Activated CD4-positive, alpha-beta memory T cell treated with anti-CD3 and anti-CD28 coated beads for 36 hours (primary cell): ENCODE measurements around the gene ZNRF3. TPM values are rescaled to one million over a fixed set of nuclear protein-coding genes. Genes with fewer than 3 reads are reported as not detected.
"Not testable (repeated sequence)": the region's sequence is repeated elsewhere in the genome, so short reads cannot be mapped to it uniquely, and the experiment has no call there.

Experiments
- CTCF ChIA-PET: fragments of 350-600 bp; sonication (Branson Sonifier 250); formaldehyde crosslinking; loops from one replicate; lab custom pipeline; 2021; ENCODE audit warnings: antibody characterized with exemption, inconsistent platforms; lab: Charles Lee
- POLR2A ChIA-PET: fragments of 350-600 bp; sonication (Branson Sonifier 250); formaldehyde crosslinking; loops from one replicate; lab custom pipeline; 2021; ENCODE audit warnings: antibody characterized with exemption; lab: Charles Lee
- DNase-seq: peaks from one replicate; pipeline ENCODE4 v3.0.0-alpha.2; 2020
- H3K27ac Mint-ChIP-seq: one replicate; pipeline ENCODE4 v1.8.0; 2021; ENCODE audit warnings: mixed read lengths
- H3K27me3 Mint-ChIP-seq: one replicate; pipeline ENCODE4 v1.8.0; 2021; ENCODE audit warnings: mixed read lengths
- H3K36me3 Mint-ChIP-seq: one replicate; pipeline ENCODE4 v1.8.0; 2021; ENCODE audit warnings: mixed read lengths
- H3K4me1 Mint-ChIP-seq: one replicate; pipeline ENCODE4 v1.8.0; 2021; ENCODE audit warnings: low read depth, mixed read lengths
- H3K4me3 Mint-ChIP-seq: one replicate; pipeline ENCODE4 v1.8.0; 2021; ENCODE audit warnings: mild to moderate bottlenecking, mixed read lengths
- H3K9me3 Mint-ChIP-seq: one replicate; pipeline ENCODE4 v1.8.0; 2021; ENCODE audit warnings: mixed read lengths
- intact Hi-C: fragments of 100-400 bp; cut with micrococcal nuclease; formaldehyde crosslinking; loops from one replicate; pipeline ENCODE4 v1.15.1; 2023
- total RNA-seq, 2 experiments: library from RNA; stranded (reverse); gene quantifications; one replicate each; pipeline ENCODE4 v1.2.3, GENCODE V29; 2021

ZNRF3 gene
- total RNA-seq, 2 experiments from 2014 or later = 1.3 to 1.5 TPM

DNA sequence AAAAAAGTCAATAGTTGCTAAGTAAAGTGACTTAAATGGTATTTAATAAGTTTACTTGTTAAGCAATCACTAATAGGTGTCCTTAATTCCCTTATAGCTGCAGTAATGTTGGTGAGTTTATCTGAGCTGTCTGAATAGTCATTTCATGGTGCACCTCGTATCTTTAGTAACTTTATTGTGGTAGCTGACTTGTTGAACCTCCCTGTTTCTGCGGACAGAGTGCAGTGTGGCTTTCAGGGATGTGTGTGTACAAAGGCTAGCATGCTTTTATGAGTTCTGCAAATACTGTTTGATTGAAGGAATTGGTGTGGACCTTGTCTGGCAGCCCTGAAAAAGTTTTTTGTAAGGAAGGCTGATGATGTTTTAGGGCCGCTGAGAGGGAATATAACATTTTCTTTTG is 2.6 kb downstream of the ZNRF3 start:
- Mint-ChIP-seq H3K27ac (no peak overlapping the region), H3K4me3 (no peak overlapping the region), H3K9me3 (no peaks in the 10 kb centered on the region), H3K27me3 (peaks cover 26% of the 10 kb centered on the region), H3K36me3 (no peaks in the 10 kb centered on the region), H3K4me1 (peaks cover 15% of the 10 kb centered on the region)
- POLR2A ChIA-PET = interaction anchor here (0.7 kb wide), 1 partner anchor 91 kb away, joined by 3 read pairs; no protein-coding TSS in a partner anchor
- CTCF ChIA-PET = interaction anchor here (2.2 kb wide), 1 partner anchor 155 kb away, joined by 7 read pairs; no protein-coding TSS in a partner anchor
- intact Hi-C loops = no loop called here
- no peak for DNase-seq

DNA sequence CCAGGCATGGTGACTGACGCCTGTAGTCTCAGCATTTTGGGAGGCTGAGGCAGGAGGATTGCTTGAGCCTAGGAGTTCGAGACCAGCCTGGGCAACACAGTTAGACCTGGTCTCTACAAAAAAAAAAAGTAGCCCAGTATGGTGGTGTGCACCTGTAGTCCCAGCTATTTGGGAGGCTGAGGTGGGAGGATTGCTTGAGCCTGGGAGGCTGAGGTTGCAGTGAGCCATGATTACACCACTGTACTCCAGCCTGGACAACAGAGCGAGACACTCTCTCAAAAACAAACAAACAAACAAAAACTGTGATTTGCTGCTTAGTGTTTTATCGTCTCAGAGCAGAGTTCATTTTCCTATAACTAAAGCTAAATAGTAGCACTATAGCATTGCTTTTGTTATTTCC is 3.3 kb downstream of the ZNRF3 start:
- POLR2A ChIA-PET, H3K27ac Mint-ChIP-seq, H3K9me3 Mint-ChIP-seq, H3K4me3 Mint-ChIP-seq, intact Hi-C loops, DNase-seq, H3K36me3 Mint-ChIP-seq: not testable (repeated sequence)
- Mint-ChIP-seq H3K4me1 (peaks cover 15% of the 10 kb centered on the region), H3K27me3 (peaks cover 26% of the 10 kb centered on the region)
- CTCF ChIA-PET = interaction anchor here (0.7 kb wide), 1 partner anchor 179 kb away, joined by 4 read pairs; no protein-coding TSS in a partner anchor

DNA sequence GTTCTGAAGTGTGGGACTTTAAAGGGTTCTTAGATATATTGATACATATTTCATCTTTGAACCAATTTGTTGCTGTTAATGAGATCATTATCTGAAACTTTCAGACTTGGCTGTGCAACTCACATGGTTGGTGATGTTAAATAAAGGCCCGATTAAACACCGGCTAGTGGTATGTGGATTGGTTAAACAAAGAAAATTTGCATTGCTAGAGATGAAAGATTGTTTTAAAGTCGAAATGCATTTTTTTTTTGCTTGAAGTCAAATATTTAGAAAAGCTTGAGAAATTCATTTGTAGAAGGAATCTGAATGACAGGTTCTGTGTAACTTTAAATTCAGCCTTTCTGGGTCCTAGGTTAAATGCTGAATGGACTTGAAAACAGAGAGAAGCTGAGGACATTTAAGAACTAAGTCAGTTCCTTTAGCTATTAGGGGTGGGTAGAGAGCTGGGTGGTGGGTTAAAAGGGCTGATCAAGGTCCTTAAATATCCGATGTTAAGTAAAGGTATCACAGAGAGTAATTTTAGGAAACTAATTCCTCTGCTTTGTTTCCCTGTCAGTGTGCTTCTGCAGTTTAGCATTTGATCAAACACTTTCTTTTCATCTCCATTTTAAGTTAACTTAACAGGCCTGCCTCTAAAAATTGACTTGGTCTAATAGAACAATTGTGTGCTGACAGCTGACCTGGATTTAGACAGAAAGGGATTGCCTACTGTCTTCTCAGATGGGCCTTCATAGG is 4.5 kb downstream of the ZNRF3 start:
- Mint-ChIP-seq H3K27me3 (peaks cover 25% of the 10 kb centered on the region), H3K4me3 (no peak overlapping the region), H3K36me3 (no peaks in the 10 kb centered on the region), H3K4me1 (peaks cover 8% of the 10 kb centered on the region), H3K27ac (no peak overlapping the region), H3K9me3 (no peaks in the 10 kb centered on the region)
- intact Hi-C loops = no loop called here
- CTCF ChIA-PET = no interaction called here
- no peak for DNase-seq
- POLR2A ChIA-PET = no interaction called here

DNA sequence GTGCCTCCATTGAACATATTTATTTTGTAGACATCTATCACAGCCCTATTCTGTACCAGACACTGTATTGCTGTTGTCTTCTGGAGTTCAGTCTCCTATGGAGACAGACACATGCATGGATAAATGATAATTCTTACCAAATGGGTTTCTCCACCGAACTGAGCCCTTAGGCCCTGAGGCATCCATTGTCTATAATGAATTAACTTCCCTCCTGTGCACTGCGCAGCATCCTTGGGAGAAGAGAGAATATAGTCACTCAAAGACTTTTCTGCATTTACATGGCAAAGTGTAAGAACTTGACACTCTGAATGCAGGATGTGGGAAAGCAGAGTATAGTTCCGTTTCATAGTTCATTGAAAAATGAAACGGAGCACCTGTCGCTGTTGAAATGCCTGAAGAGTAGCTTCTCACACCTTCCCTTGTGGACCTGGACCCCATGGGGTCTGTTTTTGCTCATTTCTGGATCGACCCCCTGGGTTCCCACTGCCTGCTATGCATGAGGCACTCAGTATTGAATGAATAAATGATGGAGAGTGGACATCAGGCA is 6.2 kb downstream of the ZNRF3 start:
- no peaks in the 10 kb centered on the region for H3K36me3 Mint-ChIP-seq
- no peaks in the 10 kb centered on the region for H3K9me3 Mint-ChIP-seq
- ChIA-PET POLR2A (no interaction called here), CTCF (no interaction called here)
- peaks cover 4% of the 10 kb centered on the region for H3K4me1 Mint-ChIP-seq
- no peak for DNase-seq
- peaks cover 21% of the 10 kb centered on the region for H3K27me3 Mint-ChIP-seq
- H3K4me3 Mint-ChIP-seq = no peak overlapping the region
- intact Hi-C loops = no loop called here
- no peak overlapping the region for H3K27ac Mint-ChIP-seq

DNA sequence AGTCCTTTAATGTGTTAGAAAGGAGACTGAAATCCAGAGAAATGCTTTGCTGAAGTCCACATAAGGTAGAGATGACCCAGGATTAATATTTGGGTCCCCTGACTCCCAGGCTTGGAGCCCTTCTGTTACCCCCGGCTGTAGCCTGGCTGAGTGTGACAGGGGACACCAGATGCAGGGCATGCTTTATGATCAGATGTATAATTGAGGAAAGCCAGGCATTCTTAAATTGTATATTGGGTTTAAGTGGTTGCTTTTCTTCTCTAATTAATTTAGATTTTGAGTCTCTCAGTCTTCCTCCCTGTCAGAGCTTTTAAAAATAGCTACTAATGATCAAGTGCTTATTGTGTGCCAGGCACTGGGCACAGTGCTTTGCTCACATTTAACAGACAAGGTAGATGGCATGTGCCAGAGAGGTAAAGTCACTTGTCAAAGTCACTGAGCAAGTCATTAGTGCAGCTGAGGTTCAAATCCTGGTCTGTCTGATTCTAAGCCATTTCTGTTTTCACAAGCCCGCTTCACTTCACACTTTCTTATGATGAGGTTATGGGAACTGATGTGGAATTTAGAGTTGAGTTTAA is 7.9 kb downstream of the ZNRF3 start:
- H3K36me3 Mint-ChIP-seq = no peaks in the 10 kb centered on the region
- DNase-seq = no peak
- no peak overlapping the region for H3K27ac Mint-ChIP-seq
- peaks cover 13% of the 10 kb centered on the region for H3K27me3 Mint-ChIP-seq
- POLR2A ChIA-PET = no interaction called here
- H3K4me3 Mint-ChIP-seq = no peak overlapping the region
- H3K4me1 Mint-ChIP-seq = no peaks in the 10 kb centered on the region
- no peaks in the 10 kb centered on the region for H3K9me3 Mint-ChIP-seq
- CTCF ChIA-PET = no interaction called here
- intact Hi-C loops = no loop called here

DNA sequence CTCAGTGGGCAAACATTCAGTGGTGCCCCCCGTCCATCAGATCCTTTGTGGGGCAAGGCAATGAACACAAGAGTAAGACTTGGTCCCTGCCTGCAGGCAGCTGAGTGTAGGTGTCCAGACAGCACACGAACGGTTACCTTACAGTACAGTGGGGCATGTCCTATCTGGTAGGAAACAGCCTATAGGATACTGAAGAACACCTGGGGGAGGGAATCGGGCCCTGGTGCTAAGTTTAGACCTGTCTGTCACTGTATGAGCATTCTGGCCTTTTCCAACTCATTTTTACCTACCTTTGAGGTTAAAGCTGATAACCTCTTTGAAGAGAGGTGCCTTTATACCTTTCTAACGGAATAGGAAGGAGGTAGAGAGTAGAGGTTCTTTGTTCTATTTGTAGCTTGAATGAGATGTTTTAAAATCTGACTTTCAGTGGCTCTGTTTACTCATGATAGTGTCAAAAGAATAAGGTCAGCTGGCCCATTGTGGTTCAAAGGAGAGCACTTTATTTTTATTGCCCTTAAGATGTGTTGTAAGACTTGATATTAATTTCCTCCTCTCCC is 8.9 kb downstream of the ZNRF3 start:
- Mint-ChIP-seq H3K27me3 (peaks cover 7% of the 10 kb centered on the region), H3K36me3 (no peaks in the 10 kb centered on the region)

DNA sequence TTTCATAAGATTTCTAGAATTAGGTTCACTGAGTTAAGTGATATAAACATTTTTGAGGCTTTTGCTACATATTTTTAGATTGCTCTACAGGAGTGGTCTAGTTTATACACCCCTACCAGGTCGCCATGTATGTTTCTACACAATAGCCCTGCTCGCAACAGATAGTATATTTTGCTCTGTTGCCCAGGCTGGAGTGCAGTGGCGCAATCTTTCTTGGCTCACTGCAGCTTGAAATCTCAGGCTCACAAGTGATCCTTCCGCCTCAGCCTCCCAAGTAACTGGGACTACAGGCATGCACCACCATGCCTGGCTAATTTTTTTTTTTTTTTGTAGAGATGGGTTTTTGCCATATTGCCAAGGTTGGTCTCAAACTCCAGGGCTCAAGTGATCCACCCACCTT is 10.4 kb downstream of the ZNRF3 start:
- ChIA-PET POLR2A (no interaction called here), CTCF (interaction anchor here (1.2 kb wide), 1 partner anchor 11 kb away, joined by 4 read pairs; the partner anchor contains the start of gene ZNRF3)
- H3K27ac Mint-ChIP-seq = no peak overlapping the region
- H3K4me1 Mint-ChIP-seq = no peaks in the 10 kb centered on the region
- DNase-seq = no peak
- H3K9me3 Mint-ChIP-seq = no peaks in the 10 kb centered on the region
- intact Hi-C loops = no loop called here
- H3K4me3 Mint-ChIP-seq = no peak overlapping the region
- H3K27me3 Mint-ChIP-seq = peaks cover 7% of the 10 kb centered on the region
- H3K36me3 Mint-ChIP-seq = no peaks in the 10 kb centered on the region

More for the DNA sequence above, 8.9 kb downstream of the ZNRF3 start:
- intact Hi-C loops = no loop called here
- ChIA-PET CTCF (no interaction called here), POLR2A (no interaction called here)
- Mint-ChIP-seq H3K4me3 (no peak overlapping the region), H3K9me3 (no peaks in the 10 kb centered on the region), H3K27ac (no peak overlapping the region), H3K4me1 (no peaks in the 10 kb centered on the region)
- DNase-seq = no peak

DNA sequence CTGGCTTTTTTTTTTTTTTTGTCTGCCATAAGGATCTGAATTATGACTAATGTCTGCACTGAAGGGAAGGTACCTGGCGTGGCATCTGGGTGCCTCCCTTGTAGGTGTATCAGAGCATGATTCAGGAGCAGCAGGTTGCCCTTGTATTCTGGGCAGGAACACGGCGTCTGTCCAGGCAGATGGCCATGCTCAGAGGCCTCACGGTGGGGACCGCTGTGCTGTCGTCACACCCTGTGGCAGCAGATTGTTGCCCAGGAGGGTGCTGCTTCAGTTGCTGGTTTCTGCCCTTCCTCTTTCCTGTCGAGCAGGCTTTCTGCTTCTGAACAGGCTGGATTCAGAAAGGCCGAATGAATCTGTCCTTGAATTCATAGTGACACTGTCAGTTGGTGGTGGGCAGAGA is 11.0 kb downstream of the ZNRF3 start:
- Mint-ChIP-seq H3K4me3 (no peak overlapping the region), H3K9me3 (no peaks in the 10 kb centered on the region), H3K27me3 (peaks cover 4% of the 10 kb centered on the region), H3K4me1 (peaks cover 5% of the 10 kb centered on the region), H3K36me3 (no peaks in the 10 kb centered on the region), H3K27ac (no peak overlapping the region)
- CTCF ChIA-PET = no interaction called here
- intact Hi-C loops = no loop called here
- POLR2A ChIA-PET = no interaction called here
- no peak for DNase-seq

DNA sequence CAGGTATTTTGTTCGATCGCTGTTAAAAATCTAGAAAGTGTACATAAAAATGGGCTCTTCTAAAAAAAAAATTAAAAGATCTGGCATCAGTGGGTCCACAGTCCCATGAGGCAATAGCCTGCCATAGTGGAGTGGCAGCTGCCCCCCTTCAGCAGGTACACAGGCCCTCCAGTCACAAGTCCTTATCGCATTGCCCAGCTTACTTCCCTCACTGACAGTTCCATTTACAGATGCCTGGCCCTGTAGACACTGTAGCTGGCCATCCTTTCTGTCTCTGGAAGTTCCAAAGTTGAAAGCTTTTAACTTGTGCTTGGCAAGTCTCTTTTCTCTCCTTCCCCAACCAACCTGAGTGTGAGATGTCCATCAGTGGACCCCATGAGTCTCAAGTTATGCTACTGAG is 11.4 kb downstream of the ZNRF3 start:
- peaks cover 8% of the 10 kb centered on the region for H3K4me1 Mint-ChIP-seq
- no peak overlapping the region for H3K4me3 Mint-ChIP-seq
- no peak for DNase-seq
- H3K27ac Mint-ChIP-seq = no peak overlapping the region
- POLR2A ChIA-PET = no interaction called here
- peaks cover 3% of the 10 kb centered on the region for H3K27me3 Mint-ChIP-seq
- CTCF ChIA-PET = no interaction called here
- H3K36me3 Mint-ChIP-seq = no peaks in the 10 kb centered on the region
- no peaks in the 10 kb centered on the region for H3K9me3 Mint-ChIP-seq
- intact Hi-C loops = no loop called here

DNA sequence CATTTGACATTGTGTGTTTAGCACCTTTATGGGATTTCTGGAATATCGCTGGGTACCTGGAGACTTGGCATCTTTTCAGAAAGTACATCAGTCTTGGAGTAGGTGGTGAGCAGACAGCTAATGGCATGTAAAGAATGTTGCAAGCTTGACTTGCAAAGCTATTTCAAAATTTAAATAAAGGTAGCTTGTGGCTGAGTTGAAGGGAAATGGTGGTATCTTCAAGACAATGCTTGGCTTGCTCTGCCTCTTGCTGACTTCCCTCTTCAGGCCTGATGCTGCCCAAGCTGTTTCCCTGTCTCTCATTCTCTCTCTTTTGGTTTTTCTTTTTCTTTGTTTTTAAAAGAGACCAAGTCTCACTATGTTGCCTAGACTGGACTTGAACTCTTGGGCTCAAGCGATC is 13.2 kb downstream of the ZNRF3 start:
- intact Hi-C loops = no loop called here
- H3K36me3 Mint-ChIP-seq = no peaks in the 10 kb centered on the region
- DNase-seq = no peak
- no peak overlapping the region for H3K4me3 Mint-ChIP-seq
- H3K4me1 Mint-ChIP-seq = peaks cover 11% of the 10 kb centered on the region
- ChIA-PET POLR2A (no interaction called here), CTCF (no interaction called here)
- H3K27me3 Mint-ChIP-seq = peaks cover 7% of the 10 kb centered on the region
- H3K9me3 Mint-ChIP-seq = no peaks in the 10 kb centered on the region
- H3K27ac Mint-ChIP-seq = no peak overlapping the region

DNA sequence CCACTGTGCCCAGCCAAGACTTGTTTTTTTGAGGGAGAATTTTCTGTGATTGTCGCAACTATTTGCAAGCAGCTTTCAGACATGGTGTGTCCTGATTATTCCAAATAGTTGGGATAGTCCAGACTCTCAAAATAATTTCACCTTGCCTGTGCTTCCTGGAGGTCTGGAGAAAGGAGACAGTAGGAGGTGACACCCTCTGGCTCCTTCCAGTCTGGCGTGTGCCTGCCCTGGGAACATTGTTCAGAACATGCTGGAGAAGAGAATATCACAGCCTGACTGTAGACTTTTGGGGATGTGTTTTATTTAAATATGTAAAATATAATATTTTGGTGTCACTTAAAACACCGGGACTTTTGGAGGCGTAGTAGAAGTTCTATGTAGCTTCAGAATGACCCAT is 14.9 kb downstream of the ZNRF3 start:
- no peak overlapping the region for H3K4me3 Mint-ChIP-seq
- ChIA-PET POLR2A (no interaction called here), CTCF (no interaction called here)
- peaks cover 11% of the 10 kb centered on the region for H3K4me1 Mint-ChIP-seq
- H3K27ac Mint-ChIP-seq = no peak overlapping the region
- intact Hi-C loops = no loop called here
- DNase-seq = no peak
- no peaks in the 10 kb centered on the region for H3K9me3 Mint-ChIP-seq
- no peaks in the 10 kb centered on the region for H3K36me3 Mint-ChIP-seq
- H3K27me3 Mint-ChIP-seq = peaks cover 10% of the 10 kb centered on the region

DNA sequence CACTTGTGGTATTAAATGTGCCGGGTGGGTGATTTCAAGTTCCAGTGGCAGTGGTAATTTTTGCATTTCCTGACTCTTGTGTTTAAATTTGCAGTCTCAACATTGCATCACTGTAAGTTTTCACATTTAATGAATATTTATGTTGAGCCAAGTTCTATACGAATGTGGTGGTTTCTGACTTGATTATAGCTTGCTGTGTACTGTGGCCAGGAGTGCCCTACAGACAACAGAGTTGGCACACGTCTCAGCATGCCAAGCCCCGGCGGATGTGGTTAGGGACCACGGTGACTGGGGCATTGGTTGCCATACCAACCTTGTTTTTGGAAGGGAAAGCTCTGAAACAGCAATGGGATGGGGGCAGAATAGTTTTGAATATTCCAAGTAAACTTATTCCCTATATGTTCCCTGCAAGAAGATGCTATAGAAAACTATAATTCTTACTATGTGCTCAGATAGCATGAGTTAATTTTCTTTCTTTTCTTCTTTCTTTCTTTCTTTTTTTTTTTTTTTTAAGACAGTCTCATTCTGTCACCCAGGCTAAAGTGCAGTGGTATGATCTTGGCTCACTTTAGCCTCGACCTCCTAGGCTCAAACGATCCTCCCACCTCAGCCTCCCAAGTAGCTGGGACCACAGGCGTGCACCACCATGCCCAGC is 16.0 kb downstream of the ZNRF3 start:
- Mint-ChIP-seq H3K36me3 (no peaks in the 10 kb centered on the region), H3K4me1 (peaks cover 11% of the 10 kb centered on the region), H3K27ac (no peak overlapping the region), H3K9me3 (no peaks in the 10 kb centered on the region), H3K4me3 (no peak overlapping the region), H3K27me3 (peaks cover 14% of the 10 kb centered on the region)
- ChIA-PET CTCF (no interaction called here), POLR2A (no interaction called here)
- peak; percentile 45 for DNase-seq
- intact Hi-C loops = no loop called here
